ENCODE results near the gene CERS4.

The CERS4 gene

DNA sequence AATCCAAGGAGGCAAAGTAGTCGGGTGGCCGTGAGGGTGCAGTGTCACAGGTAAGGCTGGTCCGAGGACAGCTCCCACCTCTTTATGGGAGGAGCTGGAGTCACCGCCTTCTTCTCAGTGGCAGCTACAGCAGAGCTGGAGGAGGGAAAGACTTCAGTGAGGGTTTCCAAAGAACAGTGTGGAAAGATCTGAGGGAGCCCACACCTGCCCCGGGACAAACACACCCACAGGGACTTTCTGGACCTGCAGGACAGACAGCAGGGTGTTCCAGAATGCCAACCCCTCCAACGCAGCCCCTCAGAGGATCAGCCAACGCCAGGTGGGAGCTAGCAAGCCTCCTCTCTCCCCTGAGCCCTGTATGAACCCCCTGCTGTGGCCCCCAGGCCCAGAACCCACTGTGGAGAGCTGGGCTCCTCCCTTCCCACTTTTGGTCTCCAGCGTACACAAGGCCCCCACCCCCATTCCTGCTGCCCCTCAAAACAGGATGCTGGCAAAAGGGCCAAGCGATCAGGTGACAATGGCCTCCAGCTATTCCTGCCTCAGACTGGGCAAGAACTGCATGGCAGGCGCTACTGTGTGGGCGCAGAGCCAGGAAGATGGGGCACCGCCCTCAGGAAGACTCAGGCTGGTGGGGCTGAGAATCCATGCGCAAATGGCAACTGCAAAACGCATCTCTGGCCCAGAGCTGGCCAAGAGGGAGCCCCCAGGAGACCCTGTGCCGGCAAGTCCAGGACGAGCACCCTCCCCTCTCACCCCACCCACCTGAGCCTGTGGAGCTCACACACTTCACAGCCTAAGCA lies 102.5 kb downstream of the CERS4 start:
- no peak for TF ChIP-seq CTCF (IDR thresholded peaks at IDR 0.05; ENCODE audit: low read depth, low read length)

More for the DNA sequence above, 102.5 kb downstream of the CERS4 start:
- no peak overlapping the region for H3K4me3 ChIP-seq (ENCODE audit: low read depth, low read length)
